ACHN (cell line): ENCODE measurements around the gene SMPD2.
"Not testable (repeated sequence)": the region's sequence is repeated elsewhere in the genome, so short reads cannot be mapped to it uniquely, and the experiment has no call there.

ENCODE experiments used
- DNase-seq: peaks from one replicate; pipeline ENCODE4 v3.0.0-alpha.2; 2015
- in situ Hi-C: cut with HindIII; loops from 2 replicates; pipeline ENCODE4 v1.10.0; 2017; ENCODE audit warnings: low sequenced_read_pairs, low pct_ligation_motif_present, low pct_unique_long_range_greater_than_20kb

SMPD2 gene

DNA sequence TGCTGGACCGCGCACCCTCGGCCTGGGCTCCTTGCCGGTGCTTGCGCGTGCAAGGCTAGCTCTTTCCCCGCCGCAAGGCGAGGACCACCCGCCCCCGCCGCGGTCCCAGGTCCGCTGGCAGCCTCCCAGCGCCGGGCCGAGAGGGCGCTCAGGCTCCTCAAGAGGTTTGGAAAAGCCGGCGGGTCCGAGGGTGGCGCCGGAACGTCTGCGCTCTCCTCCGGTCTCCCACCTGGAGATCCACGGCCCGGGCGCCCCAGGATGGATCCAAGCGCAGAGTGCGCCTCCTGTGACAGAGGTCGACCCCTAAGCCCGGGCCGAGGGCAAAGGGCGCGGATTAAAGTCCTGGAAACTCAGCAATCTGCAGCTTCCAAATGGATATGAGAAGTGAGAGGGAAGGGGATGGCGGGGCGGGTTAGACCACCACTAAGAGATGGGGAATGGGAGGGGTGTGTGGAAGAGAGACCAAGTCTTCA lies 15.6 kb downstream of the SMPD2 start:
- peak; percentile 31 for DNase-seq
- in situ Hi-C loops: no loop called here

DNA sequence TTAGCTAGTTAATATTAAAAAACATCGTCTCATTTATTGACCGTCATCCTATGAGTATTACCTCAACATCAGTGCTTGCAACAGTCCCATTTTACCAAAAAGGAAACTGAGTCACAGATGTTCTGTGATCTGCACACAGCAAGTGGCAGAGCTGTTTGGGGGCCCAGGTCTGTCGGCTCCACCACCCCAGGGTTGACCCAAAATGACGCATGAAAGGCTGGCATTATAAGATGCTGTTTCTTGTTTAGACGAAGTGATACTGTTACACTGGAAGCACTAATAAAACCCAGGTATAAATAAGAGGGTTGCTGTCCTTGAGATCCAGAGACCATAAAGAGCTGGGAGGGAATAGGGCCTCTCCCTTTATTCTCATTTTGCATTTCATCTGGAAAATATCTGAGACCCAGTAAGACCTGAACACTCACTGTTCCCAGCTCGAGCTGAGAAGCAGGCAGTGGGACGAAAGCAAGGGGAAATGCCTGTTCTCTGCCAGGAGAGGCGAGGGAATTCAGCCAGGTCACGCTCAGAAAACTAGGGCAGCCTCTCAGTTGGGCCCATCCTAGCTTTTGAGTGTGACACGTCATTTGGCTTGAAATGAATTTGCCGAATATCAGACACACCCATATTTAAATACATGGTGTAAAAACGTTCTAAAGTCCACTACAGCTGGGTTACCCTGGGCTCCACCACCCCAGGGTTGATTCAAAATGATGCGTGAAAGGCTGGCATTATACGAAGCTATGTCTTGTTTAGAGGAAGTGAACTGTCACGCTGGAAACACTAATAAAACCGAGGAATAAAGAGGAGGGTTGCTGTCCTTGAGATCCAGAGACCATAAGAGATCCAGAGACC lies 16.4 kb downstream of the SMPD2 start:
- in situ Hi-C loops: no loop called here
- no peak for DNase-seq

DNA sequence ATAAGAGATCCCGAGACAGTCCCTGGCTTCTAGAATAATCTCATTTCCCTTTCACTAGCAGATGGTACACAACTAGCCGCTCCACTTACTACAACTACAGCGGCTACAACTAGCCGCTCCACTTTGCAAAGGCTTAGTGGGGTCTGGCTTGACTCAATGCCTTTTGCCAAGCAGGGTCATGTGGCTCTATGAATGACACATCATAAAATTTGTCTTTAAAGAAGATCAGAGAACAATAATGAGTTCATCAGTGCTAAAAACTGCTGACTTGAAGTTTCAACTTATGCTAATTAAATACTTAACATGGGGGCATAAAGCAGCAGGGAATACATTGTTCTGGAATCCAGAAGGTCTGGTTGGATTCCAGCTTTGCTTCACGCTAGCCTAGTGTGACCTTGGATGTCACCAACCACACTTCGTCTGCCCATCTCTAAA lies 17.1 kb downstream of the SMPD2 start:
- no peak for DNase-seq
- in situ Hi-C loops: no loop called here

DNA sequence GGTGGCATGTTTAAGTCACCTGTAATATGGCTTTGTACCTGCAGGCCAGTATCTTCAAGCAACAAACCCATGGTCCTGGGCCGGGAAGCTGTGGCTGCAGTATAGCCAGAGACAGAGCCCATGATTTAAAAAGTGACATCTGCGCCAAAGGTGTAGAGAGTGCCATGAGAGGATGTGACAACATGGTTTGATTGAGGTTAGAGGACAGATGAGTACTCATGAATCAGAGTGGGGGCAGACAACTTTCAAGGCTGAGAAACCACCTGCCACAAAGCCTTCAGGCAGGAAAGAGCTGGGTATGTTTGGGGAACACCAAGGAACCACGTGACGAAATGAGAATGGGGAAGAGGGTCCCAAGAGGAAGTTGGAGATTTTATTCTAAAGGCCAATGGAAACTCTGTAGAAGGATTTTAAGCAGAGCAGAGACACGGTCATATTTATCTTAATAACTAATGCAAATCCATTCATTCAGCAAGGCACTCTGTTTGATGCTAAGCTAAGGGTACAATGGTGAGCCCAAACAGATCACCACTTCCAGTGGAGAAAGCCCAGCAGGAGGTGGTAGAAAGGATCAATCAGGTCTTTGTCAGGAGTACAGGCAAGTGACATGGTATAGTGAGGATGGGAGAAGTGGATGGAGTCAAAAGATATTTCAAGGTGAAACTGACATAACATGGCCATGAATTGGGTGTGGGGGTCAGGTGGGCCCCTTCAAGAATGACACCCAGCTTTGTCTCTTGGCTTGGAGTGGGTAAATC lies 18.4 kb downstream of the SMPD2 start:
- DNase-seq: no peak
- in situ Hi-C loops: no loop called here

DNA sequence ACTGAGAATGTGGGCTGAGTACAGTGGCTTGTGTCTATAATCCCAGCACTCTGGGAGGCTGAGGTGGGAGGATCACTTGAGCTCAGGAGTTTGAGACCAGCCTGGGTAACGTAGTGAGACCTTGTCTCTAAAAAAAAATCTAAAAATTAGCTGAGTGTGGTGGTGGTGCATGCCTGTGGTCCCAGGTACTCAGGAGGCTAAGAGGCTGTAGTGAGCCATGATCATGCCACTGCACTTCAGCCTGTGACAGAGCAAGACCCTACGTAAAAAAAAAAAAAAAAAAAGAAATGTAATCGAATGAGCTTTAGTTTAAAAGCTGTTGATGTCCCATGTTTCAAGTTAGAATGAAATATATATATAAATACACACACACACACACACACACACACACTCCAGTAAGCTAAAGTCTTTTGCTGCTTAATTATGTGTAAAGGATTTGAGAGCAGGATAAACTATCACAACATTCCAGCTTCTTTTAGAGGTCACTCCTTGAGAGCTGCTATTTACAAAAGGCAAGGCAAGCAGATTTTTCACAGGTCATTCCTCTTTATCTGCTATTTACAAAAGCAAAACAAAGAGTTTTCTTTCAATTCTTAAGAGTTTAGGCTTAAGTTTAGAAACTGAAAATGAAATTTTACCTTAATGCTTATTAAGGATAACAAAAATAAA lies 19.8 kb downstream of the SMPD2 start:
- no peak for DNase-seq
- in situ Hi-C loops: no loop called here

DNA sequence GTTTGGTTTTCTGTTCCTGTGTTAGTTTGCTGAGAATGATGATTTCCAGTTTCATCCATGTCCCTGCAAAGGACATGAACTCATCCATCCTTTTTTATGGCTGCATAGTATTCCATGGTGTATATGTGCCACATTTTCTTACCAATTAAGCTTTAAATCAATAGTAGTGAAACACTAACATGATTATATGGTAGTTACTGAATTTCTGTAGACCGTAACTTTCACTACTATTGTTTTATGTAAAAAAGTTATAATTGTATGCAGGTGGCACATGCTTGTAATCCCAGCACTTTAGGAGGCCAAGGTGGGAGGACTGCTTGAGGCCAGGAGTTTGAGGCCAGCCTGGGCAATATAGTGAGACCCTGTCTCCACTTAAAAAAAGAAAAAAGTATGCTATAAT lies 20.7 kb downstream of the SMPD2 start:
- DNase-seq, in situ Hi-C loops: not testable (repeated sequence)

DNA sequence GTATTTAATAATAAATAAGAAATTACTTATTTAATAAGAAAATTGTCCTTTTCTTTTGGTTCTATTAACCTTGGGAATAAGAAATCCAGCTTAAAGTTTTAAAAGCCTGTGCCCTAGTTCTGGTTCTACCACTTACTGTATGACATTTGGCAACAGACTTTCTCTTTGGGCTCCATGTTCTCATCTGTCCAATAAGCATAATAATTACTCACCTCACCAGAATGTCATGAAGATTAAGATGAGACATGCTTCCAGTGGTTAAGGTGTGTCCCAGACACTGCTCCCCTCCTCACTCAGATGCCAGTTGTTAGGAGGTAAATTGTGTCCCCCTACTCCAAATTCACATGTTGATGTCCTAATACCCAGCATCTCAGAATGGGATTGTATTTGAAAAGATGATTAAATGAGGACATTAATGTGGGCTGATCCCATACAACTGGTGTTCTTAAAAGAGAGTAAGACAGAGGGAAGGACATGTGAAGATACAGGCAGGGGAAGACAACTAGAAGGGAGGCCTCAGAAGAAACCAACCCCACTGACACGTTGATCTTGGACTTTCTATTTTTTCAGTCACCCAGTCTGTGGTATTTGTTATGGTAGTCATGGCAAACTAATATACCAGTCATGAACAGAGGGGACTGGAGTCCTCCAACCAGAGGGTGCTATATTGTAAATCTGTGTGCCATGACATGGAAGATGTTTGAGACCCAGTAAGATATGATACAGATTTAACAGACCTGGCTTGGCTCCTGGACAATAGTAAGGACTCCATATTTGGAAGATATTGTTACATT lies 21.4 kb downstream of the SMPD2 start:
- DNase-seq: no peak
- in situ Hi-C loops: no loop called here

DNA sequence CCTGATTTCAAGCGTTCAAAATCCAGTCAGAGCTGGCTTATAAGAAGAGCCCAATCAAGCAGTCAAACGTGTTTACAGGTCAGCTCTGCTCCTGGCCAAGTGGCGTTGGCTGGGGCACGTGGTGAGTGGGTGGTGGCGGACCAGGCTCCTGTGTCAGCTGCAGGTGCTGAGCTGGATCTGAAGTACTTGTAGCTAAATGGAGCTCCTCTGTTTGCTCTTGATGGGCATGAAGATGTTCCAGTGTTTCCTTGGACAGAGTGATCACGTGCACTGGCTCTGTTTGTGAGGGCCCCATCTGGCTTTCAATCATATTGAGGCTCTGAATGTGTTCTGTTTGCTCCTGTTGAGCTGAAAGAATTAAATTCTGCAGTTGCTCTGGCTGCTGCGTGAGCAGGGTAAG lies 25.2 kb downstream of the SMPD2 start:
- in situ Hi-C loops: no loop called here
- DNase-seq: no peak

DNA sequence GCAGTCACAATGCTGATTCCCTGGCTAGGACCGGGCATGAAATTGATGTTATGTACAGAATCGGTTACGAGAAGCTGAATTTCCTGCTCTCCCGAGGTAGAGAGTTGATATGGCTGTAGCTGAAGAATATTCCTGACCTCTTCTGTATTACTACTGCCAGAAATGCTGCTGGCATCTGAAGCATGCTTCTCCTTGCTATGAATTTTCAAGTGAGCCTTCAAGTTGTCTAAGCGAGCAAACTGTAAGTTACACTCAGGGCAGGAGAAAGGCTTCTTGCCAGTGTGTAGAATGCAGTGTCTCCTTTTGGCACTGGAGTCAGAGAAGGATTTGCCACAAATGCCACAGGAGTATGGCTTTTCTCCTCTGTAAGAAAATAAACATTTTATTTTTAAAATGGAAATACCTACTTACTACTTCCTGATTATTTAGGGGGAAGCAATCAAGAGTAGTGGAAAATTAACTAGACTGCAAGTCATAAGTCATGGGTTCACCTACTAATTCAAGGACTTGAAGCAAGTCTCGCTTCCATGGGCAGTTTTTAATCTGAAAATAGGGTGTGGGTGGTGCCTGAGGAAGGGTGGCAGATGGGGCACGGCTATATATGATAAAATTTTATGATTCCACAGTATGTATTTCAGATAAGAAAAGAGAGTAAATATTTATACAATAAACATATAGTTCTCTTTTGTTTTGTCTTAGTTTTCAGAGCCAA lies 25.8 kb downstream of the SMPD2 start:
- in situ Hi-C loops: no loop called here
- DNase-seq: no peak

DNA sequence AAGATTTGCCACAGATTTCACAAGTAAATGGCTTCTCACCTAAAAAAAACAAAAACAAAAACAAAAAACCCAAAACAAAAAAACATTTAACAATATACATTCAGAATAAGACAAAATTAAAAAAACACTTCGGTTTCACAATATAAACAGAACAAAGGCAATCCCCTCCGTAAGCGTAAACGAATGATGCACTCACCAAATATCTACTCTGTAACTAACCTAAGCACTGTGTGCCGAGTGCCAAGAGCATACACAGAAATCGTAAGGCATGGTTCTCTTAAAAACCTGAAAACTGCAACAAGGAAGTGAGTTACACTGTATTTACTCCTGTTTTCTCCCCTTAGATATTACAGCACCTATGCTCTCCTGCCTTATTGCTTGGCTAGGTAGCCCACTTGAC lies 27.2 kb downstream of the SMPD2 start:
- in situ Hi-C loops: no loop called here
- no peak for DNase-seq

DNA sequence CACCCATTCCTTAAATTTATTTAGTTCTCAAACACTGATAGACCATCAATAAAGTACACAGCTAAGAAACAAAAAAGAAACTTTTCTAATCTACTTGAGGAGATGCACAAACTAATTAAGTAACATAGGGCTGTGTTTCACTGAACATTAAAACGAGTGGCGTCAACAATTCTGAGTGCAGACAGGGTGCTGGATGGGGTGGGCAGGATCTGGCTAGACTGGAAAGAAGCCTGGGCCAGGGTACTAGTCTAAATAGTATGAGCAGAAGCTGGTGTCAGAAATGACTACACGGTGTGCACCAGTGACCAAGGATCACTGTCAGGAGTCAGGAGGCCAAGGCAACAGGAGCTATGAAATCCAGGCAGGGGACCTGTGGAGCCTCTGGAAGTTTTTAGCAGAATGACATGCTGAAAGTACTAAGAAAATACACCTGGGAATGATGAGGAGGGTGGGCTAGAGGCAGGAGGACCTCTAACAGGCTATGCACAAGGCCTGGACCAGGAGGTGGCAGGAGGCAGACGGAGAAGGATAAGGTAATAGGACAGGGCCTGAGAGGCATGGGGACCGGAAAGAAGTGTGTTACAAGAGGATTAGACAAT lies 29.2 kb downstream of the SMPD2 start:
- in situ Hi-C loops: no loop called here
- DNase-seq: no peak

DNA sequence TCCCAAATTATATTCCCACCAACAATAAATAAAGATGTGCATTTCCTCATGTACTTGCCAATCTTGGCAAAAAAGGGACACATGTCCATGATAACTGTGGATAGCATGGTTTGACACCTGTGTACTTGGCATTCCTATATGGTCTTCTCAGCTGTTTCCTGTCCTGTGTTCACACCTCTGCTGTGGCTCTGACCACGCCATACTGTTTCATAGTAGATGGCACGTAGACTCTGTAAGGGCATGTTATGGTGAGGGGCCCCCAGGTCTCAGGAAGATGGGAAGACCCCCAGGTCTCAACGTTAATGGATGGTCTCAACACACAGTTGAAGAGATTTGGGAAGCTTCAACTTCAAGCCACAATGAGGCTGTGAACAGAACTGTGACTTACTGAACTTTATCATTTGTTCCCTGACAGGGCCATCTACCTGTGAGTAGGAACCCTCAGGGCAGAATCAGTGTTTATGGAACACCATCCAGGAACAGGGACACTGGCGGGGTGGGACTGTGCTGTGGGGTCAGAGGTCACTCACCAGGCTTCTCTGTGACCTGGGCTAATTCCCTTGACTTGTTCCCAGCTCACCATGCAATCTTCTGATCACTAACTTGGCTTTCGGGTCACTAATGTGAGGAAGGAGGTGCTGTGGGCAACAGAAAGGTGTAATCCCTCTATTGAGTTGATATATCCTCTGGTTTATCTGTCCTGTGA lies 30.7 kb downstream of the SMPD2 start:
- in situ Hi-C loops: no loop called here
- no peak for DNase-seq

DNA sequence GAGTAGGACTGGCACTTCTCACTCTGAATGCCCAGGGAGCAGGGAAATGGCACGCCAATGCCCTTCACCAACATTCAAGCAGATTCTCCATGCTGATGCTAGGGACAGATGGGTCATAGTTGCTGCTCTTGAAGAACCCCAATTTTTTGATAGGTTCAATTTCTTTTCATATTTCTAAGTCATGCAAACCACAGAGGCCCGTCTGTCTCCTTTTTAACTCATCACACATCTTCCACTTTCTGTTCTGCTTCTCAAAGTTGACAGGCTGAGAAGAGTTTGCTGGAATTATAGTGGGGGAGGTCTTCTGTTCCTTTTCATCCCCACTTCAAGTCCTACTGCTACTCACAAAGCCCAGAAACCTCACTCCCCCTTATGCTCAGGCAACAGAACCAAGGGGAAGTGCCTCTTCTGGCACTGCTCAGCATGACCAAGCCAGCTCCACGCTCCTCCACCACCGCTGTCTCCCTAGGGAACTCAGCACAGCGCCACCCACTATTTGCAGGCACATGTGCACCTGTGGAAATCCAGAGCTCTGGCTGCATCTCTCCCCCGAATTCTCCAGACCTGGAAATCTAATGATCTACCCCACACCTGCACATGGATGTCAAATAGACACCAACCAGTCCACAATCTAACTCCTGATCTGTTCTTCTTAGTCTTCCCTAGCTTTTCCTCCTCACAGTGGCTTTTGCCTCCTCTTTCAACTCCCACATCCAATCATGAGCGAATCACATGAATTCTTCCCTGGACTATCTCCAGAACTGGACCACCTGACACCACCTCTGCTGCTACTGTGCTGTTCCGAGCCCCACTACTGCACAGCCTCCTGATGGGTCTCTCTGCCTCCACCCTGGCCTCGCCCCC lies 31.8 kb downstream of the SMPD2 start:
- in situ Hi-C loops: no loop called here
- no peak for DNase-seq

DNA sequence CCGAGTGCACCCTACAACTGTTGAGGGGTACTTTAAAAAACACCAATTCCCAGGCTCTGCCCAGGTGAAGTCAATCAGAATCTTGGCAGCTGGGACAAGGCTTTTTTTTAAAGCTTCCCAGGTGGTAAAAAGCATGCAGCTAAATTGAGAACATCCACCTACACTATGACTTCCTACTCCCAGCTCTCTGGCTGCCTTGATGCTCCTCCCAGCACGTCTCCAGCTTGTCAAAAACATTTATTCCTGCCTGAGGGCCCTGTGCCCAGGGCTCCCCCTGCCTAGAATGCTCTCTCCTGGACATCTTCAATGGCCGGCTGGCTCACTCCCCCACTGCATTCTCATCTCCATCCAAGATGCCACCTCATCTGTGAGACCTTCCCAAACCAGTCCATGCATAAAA lies 32.6 kb downstream of the SMPD2 start:
- in situ Hi-C loops: no loop called here
- no peak for DNase-seq

DNA sequence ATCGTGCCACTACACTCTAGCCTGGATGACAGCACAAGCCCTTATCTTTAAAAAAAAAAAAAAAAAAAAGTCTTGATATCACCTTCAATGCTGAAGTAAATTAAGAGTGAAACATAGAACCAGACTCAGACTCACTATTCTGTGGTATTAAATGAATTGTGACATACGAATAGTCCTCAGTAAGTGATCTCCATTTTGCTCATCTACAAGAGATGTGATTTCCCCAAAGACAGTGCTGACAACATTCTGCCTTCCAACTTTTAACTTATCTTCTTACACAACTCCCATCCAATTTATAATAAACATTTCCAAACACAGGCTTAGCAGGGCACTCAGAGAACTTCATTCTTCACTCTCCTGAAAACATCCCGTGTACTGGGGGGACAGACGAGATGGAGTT lies 34.5 kb downstream of the SMPD2 start:
- in situ Hi-C loops: no loop called here
- no peak for DNase-seq

DNA sequence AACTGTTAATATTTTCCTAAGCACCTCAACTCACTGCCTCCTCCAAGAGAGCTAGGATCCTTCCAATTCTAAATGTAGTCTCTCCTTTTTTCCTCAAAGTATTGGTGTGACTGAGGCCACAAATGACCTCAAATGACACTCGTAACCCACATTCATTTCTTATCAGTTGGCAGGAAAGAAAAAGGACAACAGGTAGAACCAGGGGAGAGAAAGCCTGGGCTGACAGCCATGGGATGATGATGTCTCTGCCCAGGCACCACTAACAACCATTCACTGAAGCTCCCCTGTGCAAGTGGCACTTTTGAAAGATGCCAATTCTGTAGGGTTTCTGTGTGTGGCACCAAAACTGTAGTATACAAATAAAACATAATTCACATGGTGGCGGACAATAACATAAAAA lies 35.1 kb downstream of the SMPD2 start:
- in situ Hi-C loops: no loop called here
- no peak for DNase-seq
